HepG2 (cell line): Measurements from ENCODE around the gene ARID3C. TPM values are rescaled to one million over a fixed set of nuclear protein-coding genes. Genes with fewer than 3 reads are reported as not detected.
A peak's percentile ranks its signal among the peaks of the same experiment; 100 is the strongest.

Source experiments
- ATAC-seq: fragments of 200-7000 bp; cut with Tn5 transposase; 3 replicates; pipeline ENCODE4 v1.9.1; 2020; ENCODE audit warnings: mild to moderate bottlenecking, moderate library complexity
- BruUV-seq: library from RNA; stranded (reverse); fragments of 400-500 nt; replicated peaks from 2 replicates; lab custom pipeline; 2021; lab: Mats Ljungman, UMichigan
- CTCF ChIA-PET: fragments of 300-600 bp; formaldehyde crosslinking; extraction: SDS; loops from one replicate; lab custom pipeline; 2021; ENCODE audit warnings: low total read pairs, inconsistent platforms, low intra/inter-chr PET ratio; lab: Yijun Ruan, JAX
- POLR2A ChIA-PET: fragments of 350-600 bp; sonication (Branson Sonifier 250); formaldehyde crosslinking; loops from one replicate; lab custom pipeline; 2020; ENCODE audit warnings: antibody characterized with exemption, inconsistent platforms; lab: Yijun Ruan, JAX
- DNase-seq: peaks from one replicate; pipeline ENCODE4 v3.0.0-alpha.2; 2015; ENCODE audit warnings: low spot score
- FAIRE-seq: peaks from 3 replicates; lab custom pipeline; 2011; peaks lifted over from hg19 to GRCh38; lab: Jason Lieb, UNC
- H2AFZ ChIP-seq: one replicate; pipeline ENCODE4 v1.6.1; 2011; ENCODE audit warnings: low read length, inconsistent platforms
- H3K27ac ChIP-seq: fragments of 300-600 bp; 3 replicates; pipeline ENCODE4 v1.8.0; 2011; ENCODE audit warnings: mixed run types, mild to moderate bottlenecking, mixed read lengths, low read length, inconsistent platforms; ENCODE audit not compliant: insufficient read depth; ENCODE audit errors: extremely low read length
- H3K27me3 ChIP-seq, 2 experiments: fragments of 200-600 bp in 1 of 2; 2 replicates in 1 of 2; 3 replicates in 1 of 2; pipeline versions ENCODE4 v1.6.0 to v1.8.0; 2011; ENCODE audit warnings: low read length in 2 of 2, mild to moderate bottlenecking in 2 of 2, moderate library complexity in 2 of 2, inconsistent platforms in 1 of 2; ENCODE audit not compliant: insufficient read depth in 2 of 2, control insufficient read depth in 1 of 2
- H3K36me3 ChIP-seq, 2 experiments: fragments of 200-600 bp in 1 of 2; replicated peaks in 1 of 2; 2 replicates in 1 of 2; 3 replicates in 1 of 2; pipeline versions ENCODE4 v1.5.1 to v1.8.0; 2011; ENCODE audit warnings: low read length in 2 of 2, inconsistent platforms in 1 of 2; ENCODE audit not compliant: insufficient read depth in 2 of 2, control insufficient read depth in 1 of 2
- H3K4me1 ChIP-seq: 2 replicates; pipeline ENCODE4 v1.5.1; 2012; ENCODE audit warnings: low read length, inconsistent platforms; ENCODE audit not compliant: insufficient read depth
- H3K4me2 ChIP-seq: 2 replicates; pipeline ENCODE4 v1.6.0; 2011; ENCODE audit warnings: low read depth, low read length, inconsistent platforms
- H3K4me3 ChIP-seq, 3 experiments: fragments of 200-600 bp in 1 of 3; sonication (generic), shearing (Covaris generic) in 1 of 3; replicated peaks in 1 of 3; 2 replicates each; pipeline ENCODE4 v1.5.1; 2011 to 2016; ENCODE audit warnings: low read length in 3 of 3, inconsistent platforms in 2 of 3, low read depth in 2 of 3, mild to moderate bottlenecking in 2 of 3, control low read depth in 1 of 3, mixed read lengths in 1 of 3; ENCODE audit not compliant: insufficient read depth in 1 of 3
- H3K79me2 ChIP-seq: one replicate; pipeline ENCODE4 v1.6.1; 2011; ENCODE audit warnings: low read length, inconsistent platforms; ENCODE audit not compliant: insufficient read depth
- H3K9ac ChIP-seq: 2 replicates; pipeline ENCODE4 v1.6.0; 2011; ENCODE audit warnings: mild to moderate bottlenecking, low read depth, low read length, inconsistent platforms; ENCODE audit not compliant: insufficient read depth
- H3K9me3 ChIP-seq: 2 replicates; pipeline ENCODE4 v1.5.1; 2012; ENCODE audit warnings: mild to moderate bottlenecking, low read length
- H4K20me1 ChIP-seq: 2 replicates; pipeline ENCODE4 v1.6.0; 2011; ENCODE audit warnings: inconsistent platforms, mild to moderate bottlenecking, low read length, moderate library complexity; ENCODE audit not compliant: insufficient read depth
- HDAC2 ChIP-seq: sonication (generic); formaldehyde crosslinking; IDR thresholded peaks from 2 replicates; pipeline ENCODE4 v1.4.0; 2020; ENCODE audit warnings: missing genetic modification reagents
- HES4 ChIP-seq: sonication (generic); formaldehyde crosslinking; IDR thresholded peaks from 2 replicates; pipeline ENCODE4 v1.9.0; 2021; ENCODE audit warnings: mild to moderate bottlenecking, missing genetic modification reagents, borderline replicate concordance
- HNRNPH1 ChIP-seq: fragments of 200-400 bp; formaldehyde crosslinking; optimal IDR thresholded peaks from 2 replicates; pipeline ENCODE3; 2017; ENCODE audit warnings: mild to moderate bottlenecking, low read depth, low read length
- KMT2B ChIP-seq: IDR thresholded peaks from 2 replicates; pipeline ENCODE4 v1.6.1; 2016; ENCODE audit warnings: missing genetic modification reagents, missing compliant biosample characterization
- PATZ1 ChIP-seq: sonication (generic); formaldehyde crosslinking; IDR thresholded peaks from 2 replicates; pipeline ENCODE4 v1.4.0; 2020; ENCODE audit warnings: missing genetic modification reagents
- REL ChIP-seq: sonication (generic); formaldehyde crosslinking; conservative IDR thresholded peaks from 2 replicates; pipeline ENCODE4 v1.8.0; 2022; ENCODE audit warnings: mild to moderate bottlenecking, missing genetic modification reagents, moderate library complexity
- ZC3H4 ChIP-seq: sonication (generic); formaldehyde crosslinking; IDR thresholded peaks from 2 replicates; pipeline ENCODE4 v1.4.0; 2020; ENCODE audit warnings: missing genetic modification reagents, borderline replicate concordance
- ZHX1 ChIP-seq: sonication (generic); formaldehyde crosslinking; IDR thresholded peaks from 2 replicates; pipeline ENCODE4 v1.8.1; 2022; ENCODE audit warnings: low read depth, mild to moderate bottlenecking, missing genetic modification reagents
- ZNF263 ChIP-seq: sonication (generic); formaldehyde crosslinking; IDR thresholded peaks from 2 replicates; pipeline ENCODE4 v1.4.0; 2020; ENCODE audit warnings: missing genetic modification reagents
- ZNF441 ChIP-seq: sonication (generic); formaldehyde crosslinking; IDR thresholded peaks from 2 replicates; pipeline ENCODE4 v1.7.0; 2021; ENCODE audit warnings: missing genetic modification reagents, borderline replicate concordance
- ZNF562 ChIP-seq: sonication (generic); formaldehyde crosslinking; IDR thresholded peaks from 2 replicates; pipeline ENCODE4 v1.8.0; 2022; ENCODE audit warnings: missing genetic modification reagents, borderline replicate concordance
- ZNF761 ChIP-seq: sonication (generic); formaldehyde crosslinking; conservative IDR thresholded peaks from 2 replicates; pipeline ENCODE4 v1.4.0; 2020; ENCODE audit warnings: mild to moderate bottlenecking, missing genetic modification reagents
- ZNF883 ChIP-seq: sonication (generic); formaldehyde crosslinking; IDR thresholded peaks from 2 replicates; pipeline ENCODE4 v1.5.1; 2020; ENCODE audit warnings: mild to moderate bottlenecking, missing genetic modification reagents; ENCODE audit errors: not compliant biosample characterization
- WGBS: methylation state at CpG from one replicate; pipeline ENCODE4 v1.1.6; 2017; ENCODE audit warnings: low lambda C conversion rate; 5-methylcytosine and 5-hydroxymethylcytosine counted together
- in situ Hi-C: cut with HindIII; loops from 2 replicates; pipeline ENCODE4 v1.10.0; 2017; ENCODE audit warnings: low pct_unique_long_range_greater_than_20kb; ENCODE audit not compliant: extremely low pct_ligation_motif_present
- intact Hi-C: fragments of 100-400 bp; cut with micrococcal nuclease; formaldehyde crosslinking; loops from one replicate; pipeline ENCODE4 v1.10.0; 2022; ENCODE audit not compliant: unreplicated experiment
- polyA plus RNA-seq, 8 experiments: library from polyadenylated mRNA; depleted of rRNA in 3 of 8; stranded (reverse) in 7 of 8; unstranded in 1 of 8; fragments of >200 nt; fragmentation: Illumina TruSeq in 4 of 8; extraction: Trizol in 4 of 8; gene quantifications; 2 replicates each; pipeline versions ENCODE4 v1.2.1 to v1.2.3, GENCODE V29; 2011 to 2016; ENCODE audit warnings: low read depth in 4 of 8, missing spikeins in 1 of 8, mixed read lengths in 1 of 8; ENCODE audit not compliant: insufficient read depth in 1 of 8
- total RNA-seq, 5 experiments: library from RNA; depleted of rRNA; stranded (reverse); fragments of >200 nt; fragmentation: Illumina TruSeq; extraction: Trizol; gene quantifications; 2 replicates each; pipeline ENCODE4 v1.2.3, GENCODE V29; 2016; ENCODE audit warnings: low read depth in 1 of 5
- TF ChIP-seq, protein P1 (sequence below): sonication (generic); formaldehyde crosslinking; IDR thresholded peaks from 2 replicates; pipeline ENCODE4 v1.8.1; 2023; ENCODE audit warnings: missing genetic modification reagents, mild to moderate bottlenecking, borderline replicate concordance
- TF ChIP-seq, protein P2 (sequence below): sonication (generic); formaldehyde crosslinking; conservative IDR thresholded peaks from 2 replicates; pipeline ENCODE4 v1.5.0; 2020; ENCODE audit warnings: missing genetic modification reagents

Gene ARID3C
- total and polyA plus RNA-seq, 2 of the 13 experiments (the other 11 are each of a cell fraction or from before 2014, with no cell fraction given): not detected

GRCh38 chr9:34638138-34638445 lies 9.2 kb upstream of the ARID3C start (continued):
- TF ChIP-seq HES4 (CRISPR knock-in tag) (no peak), ZNF263 (peak; percentile 14; the same call in 1 of the 2 replicates)

- intact Hi-C loops: no loop called here
- under 1% methylated on average over 29 of the region's 74 CpGs for WGBS
- TF ChIP-seq ZHX1 (CRISPR knock-in tag) (no peak; the same call in 1 of the 2 replicates), PATZ1 (CRISPR knock-in tag) (peak; percentile 61; the same call in 1 of the 2 replicates), HNRNPH1 (no peak), ZNF883 (CRISPR knock-in tag) (no peak), HDAC2 (peak; percentile 57; the same call in 1 of the 2 replicates), KMT2B (CRISPR knock-in tag) (no peak), ZNF761 (CRISPR knock-in tag) (peak; percentile 53; the same call in 1 of the 2 replicates), ZC3H4 (CRISPR knock-in tag) (no peak), REL (CRISPR knock-in tag) (no peak), ZNF441 (CRISPR knock-in tag) (no peak; the same call in 1 of the 2 replicates), ZNF562 (CRISPR knock-in tag) (no peak)
- TF ChIP-seq, protein P1, sequence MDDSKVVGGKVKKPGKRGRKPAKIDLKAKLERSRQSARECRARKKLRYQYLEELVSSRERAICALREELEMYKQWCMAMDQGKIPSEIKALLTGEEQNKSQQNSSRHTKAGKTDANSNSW (CRISPR knock-in tag): no peak; the same call in 1 of the 2 replicates
- TF ChIP-seq, protein P2, sequence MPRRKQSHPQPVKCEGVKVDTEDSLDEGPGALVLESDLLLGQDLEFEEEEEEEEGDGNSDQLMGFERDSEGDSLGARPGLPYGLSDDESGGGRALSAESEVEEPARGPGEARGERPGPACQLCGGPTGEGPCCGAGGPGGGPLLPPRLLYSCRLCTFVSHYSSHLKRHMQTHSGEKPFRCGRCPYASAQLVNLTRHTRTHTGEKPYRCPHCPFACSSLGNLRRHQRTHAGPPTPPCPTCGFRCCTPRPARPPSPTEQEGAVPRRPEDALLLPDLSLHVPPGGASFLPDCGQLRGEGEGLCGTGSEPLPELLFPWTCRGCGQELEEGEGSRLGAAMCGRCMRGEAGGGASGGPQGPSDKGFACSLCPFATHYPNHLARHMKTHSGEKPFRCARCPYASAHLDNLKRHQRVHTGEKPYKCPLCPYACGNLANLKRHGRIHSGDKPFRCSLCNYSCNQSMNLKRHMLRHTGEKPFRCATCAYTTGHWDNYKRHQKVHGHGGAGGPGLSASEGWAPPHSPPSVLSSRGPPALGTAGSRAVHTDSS: no peak
Measured at GRCh38 chr9:34637356-34638137, 8.7 kb upstream of the ARID3C start, which contains the start of gene SIGMAR1. Gene SIGMAR1 (minus strand): TSS chr9:34637787. CDS start chr9:34637697, 90 bp downstream.

More at GRCh38 chr9:34637356-34638137, 8.7 kb upstream of the ARID3C start, which contains the start of gene SIGMAR1:
- Histone ChIP-seq H2AFZ (no peak within 1 kb of the TSS), H3K4me1 (peaks cover 59% of the 10 kb centered on the region), H3K4me2 (peak within 1 kb of the TSS; percentile 99), H3K27me3 (no peaks in the 10 kb centered on the region; a peak in 1 of 5 replicates), H3K27ac (peak within 1 kb of the TSS; percentile 70), H3K9me3 (no peaks in the 10 kb centered on the region), H3K36me3 (peaks cover 3 to 4% of the 10 kb centered on the region in 2 experiments; a peak in 3 of 5 replicates), H3K79me2 (peaks cover 14% of the 10 kb centered on the region), H3K4me3 (peak within 1 kb of the TSS; percentile 66 to 91 (median 86)), H3K9ac (peak within 1 kb of the TSS; percentile 77), H4K20me1 (no peaks in the 10 kb centered on the region)
- no TSS peak for BruUV-seq
- peak; percentile 74 for DNase-seq
- ATAC-seq: peak; percentile 87
- ChIA-PET CTCF (interaction anchor here (1.3 kb wide), 1 partner anchor 9 kb away, joined by 5 read pairs; the partner anchor contains the start of gene GALT), POLR2A (interaction anchor here (0.8 to 6.9 kb wide), 13 partner anchors 8 to 435 kb away, joined by 3 to 100 read pairs (median 8); partner anchors contain the start of genes ARID3C, DCTN3, GALT and IL11RA)
- FAIRE-seq: peak; percentile 54
- in situ Hi-C loops: no loop called here
